MM.1S (cell line): Measurements from ENCODE around the gene PAMR1.

Experiments
- CTCF ChIP-seq: fragments of 300-600 bp; sonication (generic); IDR thresholded peaks from 2 replicates; pipeline ENCODE4 v1.5.1; 2016; ENCODE audit warnings: antibody characterized with exemption, low read length, mixed read lengths
- EZH2 ChIP-seq: fragments of 300-600 bp; sonication (generic); optimal IDR thresholded peaks from 2 replicates; pipeline ENCODE3; 2017; ENCODE audit warnings: low read depth, mild to moderate bottlenecking, antibody characterized with exemption, low read length, mixed read lengths

- TF ChIP-seq CTCF = no peak
- no peak for TF ChIP-seq EZH2
Measured at GRCh38 chr11:35539781-35540281, 14.4 kb upstream of the PAMR1 start.
